HG03108 (cell line): ENCODE measurements around the gene NAT10.

Source experiments
- ATAC-seq: cut with Tn5 transposase; IDR thresholded peaks from one replicate; pipeline ENCODE4 v1.9.1; 2021; ENCODE audit warnings: moderate library complexity; ENCODE audit not compliant: unreplicated experiment

Gene NAT10

DNA sequence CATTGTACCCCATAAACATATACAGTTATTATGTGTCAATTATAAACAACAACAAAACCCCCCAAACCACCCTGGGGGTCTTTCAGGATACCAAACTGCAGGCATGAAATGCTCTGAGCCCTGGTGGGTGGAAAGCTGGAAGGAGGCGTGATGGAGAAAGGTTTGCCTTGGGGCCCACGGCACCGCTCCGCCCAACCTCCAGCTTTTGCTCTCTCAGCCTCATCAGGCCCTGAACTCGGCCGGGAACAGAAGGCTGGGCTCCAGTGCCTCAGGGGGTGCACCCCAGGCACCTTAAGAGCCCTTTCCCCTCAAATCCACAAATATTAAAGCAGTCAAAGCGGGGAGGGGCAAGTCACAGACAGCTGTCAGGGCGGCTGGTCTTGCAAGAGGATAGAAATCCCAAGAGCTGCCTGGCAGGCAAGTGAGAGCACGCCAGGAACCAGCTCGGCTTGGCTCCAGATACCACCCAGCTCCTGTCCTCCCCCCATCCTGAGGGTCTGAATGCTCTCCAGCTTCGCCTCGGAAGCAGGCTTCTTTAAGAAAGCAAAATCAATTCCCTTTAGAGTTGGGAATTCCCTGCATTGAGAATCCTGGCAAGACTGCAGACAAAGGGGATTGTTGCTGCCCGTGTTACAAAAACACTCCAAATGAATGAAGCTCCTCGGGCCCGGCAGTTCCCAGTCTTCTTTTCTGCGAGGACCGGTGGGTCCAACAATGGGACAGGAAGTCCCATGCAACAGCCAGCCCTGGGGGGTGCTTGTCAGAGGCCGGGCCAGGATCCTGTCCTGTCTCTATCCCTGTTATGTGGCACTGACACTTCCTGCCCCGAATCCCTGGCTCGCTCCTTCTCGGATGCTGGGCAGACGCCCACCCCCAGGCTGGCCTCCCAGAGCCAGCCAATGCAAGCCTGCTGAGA lies 80.8 kb downstream of the NAT10 start:
- no peak for ATAC-seq

DNA sequence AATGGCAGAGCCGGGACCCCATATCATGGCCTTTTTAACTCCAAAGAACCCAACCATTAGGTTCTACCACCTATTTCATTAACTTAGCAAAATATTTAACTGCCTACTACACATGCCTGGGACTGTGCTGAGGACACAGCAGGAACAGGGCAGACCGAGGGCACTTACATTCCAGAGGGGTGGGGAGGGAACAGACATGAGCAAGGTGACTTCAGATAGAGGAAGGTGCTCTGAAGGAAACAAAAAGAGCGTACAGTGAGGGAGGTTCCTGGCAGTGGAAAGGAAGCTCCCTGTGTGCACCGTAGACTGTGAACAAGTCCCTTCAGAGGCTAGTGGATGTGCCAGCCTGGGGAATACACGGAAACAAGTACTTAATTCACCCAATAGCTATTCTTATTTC lies 82.8 kb downstream of the NAT10 start:
- no peak for ATAC-seq

GRCh38 chr11:34189191-34189590 lies 83.8 kb downstream of the NAT10 start:
- no peak for ATAC-seq

DNA sequence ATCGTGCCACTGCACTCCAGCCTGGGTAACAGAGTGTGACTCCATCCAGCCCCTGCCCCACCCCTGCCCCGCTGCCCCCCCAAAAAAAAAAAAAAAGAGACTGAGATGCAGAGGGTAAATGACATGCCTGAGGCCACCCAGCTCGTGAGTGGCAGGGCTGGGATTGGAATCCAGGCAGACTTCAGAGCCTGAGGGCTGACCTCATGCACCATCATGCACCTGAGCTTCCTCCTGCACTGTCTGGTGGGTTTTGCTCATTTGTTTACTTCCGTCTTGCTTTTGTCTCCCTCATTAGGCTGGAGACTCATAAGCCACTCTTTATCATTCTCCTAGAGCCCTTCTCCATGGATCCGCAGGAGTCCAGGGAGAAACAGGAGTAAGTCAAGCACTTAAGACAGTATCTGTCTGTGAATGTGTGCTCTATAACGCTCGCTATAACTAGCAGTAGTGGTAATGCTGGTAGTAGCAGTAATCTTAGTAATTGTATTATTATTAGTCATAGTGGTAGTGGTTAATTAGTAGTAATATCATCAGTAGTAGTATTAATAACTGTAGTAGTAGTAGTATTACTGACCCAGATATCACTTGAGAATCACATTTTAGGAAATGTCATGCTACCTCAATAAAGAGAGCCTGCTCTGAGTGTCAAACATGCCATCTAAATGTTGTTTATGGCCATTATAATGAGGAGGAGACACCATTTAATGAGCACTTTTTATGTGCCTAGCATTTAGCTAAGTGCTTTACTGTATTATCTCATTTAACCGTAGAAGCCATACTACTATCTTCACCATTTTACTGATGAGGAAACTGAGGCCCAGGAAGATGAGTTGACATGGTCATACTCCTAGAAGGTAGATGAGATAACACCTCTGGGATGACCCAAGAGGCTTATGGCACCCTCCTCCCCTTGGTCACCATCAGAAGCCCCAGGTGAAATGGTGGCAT lies 85.0 kb downstream of the NAT10 start:
- no peak for ATAC-seq

DNA sequence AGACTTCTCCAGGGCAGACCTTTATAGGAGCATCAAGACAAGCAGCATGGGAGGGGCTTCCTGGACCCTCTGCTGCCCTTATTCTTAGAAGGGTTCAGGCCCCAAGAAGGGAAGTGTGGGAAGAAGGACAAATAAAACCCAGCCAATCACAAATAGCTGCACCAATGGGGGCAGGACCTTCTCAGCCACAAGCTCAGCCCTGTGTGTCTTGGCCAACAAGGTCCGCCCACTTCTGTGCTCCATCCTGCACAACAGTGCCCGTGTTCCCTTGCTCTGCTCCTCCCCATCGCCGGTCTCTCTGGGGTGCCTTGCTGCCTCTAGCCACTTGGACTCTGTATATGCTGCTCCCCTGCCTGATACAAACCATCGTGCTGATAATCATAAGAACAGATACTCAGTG lies 86.1 kb downstream of the NAT10 start:
- ATAC-seq = no peak

- ATAC-seq = no peak
Observed at GRCh38 chr11:34192481-34193401, 87.3 kb downstream of the NAT10 start.

- no peak for ATAC-seq
Observed at GRCh38 chr11:34194576-34195335, 89.3 kb downstream of the NAT10 start.
